ENCODE data around the gene POU4F3. TPM values are rescaled to one million over a fixed set of nuclear protein-coding genes. Genes with fewer than 3 reads are reported as not detected.

Gene POU4F3
- total RNA-seq, 1 donor from 2014 or later = 0.09 TPM

DNA sequence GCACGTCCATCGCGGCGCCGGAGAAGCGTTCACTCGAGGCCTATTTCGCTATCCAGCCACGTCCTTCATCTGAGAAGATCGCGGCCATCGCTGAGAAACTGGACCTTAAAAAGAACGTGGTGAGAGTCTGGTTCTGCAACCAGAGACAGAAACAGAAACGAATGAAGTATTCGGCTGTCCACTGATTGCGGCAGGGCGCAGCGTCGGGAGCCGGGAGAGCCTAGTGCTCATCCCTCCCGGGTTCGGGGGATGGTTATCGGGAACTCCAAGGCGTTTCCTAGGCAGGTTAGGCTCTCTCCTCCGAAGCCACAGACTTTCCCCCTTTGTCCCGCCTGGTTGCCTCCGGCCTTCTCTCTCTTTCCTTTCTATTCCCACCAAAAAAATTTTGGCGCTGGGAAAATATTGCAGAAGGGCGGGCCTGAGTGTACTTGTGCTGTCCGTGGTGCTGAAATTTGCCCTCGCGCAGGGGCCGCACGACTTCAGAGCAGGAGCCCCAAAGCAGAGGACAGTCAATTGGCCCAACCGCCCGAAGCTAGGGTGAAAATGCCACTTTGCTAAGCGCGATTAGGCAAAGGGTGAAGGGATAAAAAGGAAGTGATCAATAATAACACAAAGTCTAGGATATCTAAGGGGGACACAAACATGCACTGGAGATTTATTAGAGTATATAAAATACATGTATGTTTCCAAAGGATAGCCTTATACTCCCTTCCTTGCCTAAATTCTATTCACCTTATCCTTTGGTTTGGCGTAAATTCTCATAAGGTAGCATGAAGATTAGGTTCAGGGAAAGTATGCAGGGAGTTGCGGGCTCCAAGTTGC lies 1.8 kb downstream of the POU4F3 start:
- peaks cover 18% of the 10 kb centered on the region for H3K4me1 Mint-ChIP-seq
- peak in 1 of 2 experiments; percentile 83 for DNase-seq (ENCODE audit: low spot score in 2 of 2, unreplicated experiment in 2 of 2)

DNA sequence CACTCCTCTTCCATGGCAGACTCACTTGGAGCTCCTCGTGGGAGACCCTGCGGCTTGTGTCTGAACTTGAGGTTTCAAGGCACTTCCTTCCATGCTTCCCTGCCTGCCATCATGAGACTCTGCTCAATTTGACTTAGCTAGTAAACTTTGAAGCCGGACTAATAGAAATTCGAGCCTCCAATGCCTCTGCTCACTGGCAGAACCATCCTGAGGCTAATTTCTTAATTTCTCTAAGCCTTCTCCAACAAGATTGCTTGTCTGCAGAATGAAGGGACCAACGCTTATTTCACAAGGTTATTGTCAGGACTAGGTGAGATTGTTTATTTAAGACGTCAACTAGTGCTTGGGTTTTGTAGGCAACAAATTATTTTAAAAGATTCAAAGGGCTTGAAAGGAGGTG lies 3.2 kb downstream of the POU4F3 start:
- Mint-ChIP-seq H3K4me1 (peaks cover 24% of the 10 kb centered on the region), H3K4me3 (no peak overlapping the region), H3K36me3 (no peaks in the 10 kb centered on the region), H3K27me3 (ENCODE audit: low read depth) (peaks cover 100% of the 10 kb centered on the region), H3K27ac (no peak overlapping the region), H3K9me3 (no peaks in the 10 kb centered on the region)
- TF ChIP-seq, protein P1, sequence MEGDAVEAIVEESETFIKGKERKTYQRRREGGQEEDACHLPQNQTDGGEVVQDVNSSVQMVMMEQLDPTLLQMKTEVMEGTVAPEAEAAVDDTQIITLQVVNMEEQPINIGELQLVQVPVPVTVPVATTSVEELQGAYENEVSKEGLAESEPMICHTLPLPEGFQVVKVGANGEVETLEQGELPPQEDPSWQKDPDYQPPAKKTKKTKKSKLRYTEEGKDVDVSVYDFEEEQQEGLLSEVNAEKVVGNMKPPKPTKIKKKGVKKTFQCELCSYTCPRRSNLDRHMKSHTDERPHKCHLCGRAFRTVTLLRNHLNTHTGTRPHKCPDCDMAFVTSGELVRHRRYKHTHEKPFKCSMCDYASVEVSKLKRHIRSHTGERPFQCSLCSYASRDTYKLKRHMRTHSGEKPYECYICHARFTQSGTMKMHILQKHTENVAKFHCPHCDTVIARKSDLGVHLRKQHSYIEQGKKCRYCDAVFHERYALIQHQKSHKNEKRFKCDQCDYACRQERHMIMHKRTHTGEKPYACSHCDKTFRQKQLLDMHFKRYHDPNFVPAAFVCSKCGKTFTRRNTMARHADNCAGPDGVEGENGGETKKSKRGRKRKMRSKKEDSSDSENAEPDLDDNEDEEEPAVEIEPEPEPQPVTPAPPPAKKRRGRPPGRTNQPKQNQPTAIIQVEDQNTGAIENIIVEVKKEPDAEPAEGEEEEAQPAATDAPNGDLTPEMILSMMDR (IDR thresholded peaks at IDR 0.05; ENCODE audit: unreplicated experiment) = no peak
- DNase-seq (ENCODE audit: low spot score in 2 of 2, unreplicated experiment in 2 of 2) = no peak

More for the DNA sequence above, 1.8 kb downstream of the POU4F3 start:
- TF ChIP-seq, protein P1 (IDR thresholded peaks at IDR 0.05; ENCODE audit: unreplicated experiment) = no peak
- Mint-ChIP-seq H3K4me3 (no peak overlapping the region), H3K36me3 (no peaks in the 10 kb centered on the region), H3K9me3 (no peaks in the 10 kb centered on the region), H3K27ac (no peak overlapping the region), H3K27me3 (ENCODE audit: low read depth) (peaks cover 100% of the 10 kb centered on the region)

DNA sequence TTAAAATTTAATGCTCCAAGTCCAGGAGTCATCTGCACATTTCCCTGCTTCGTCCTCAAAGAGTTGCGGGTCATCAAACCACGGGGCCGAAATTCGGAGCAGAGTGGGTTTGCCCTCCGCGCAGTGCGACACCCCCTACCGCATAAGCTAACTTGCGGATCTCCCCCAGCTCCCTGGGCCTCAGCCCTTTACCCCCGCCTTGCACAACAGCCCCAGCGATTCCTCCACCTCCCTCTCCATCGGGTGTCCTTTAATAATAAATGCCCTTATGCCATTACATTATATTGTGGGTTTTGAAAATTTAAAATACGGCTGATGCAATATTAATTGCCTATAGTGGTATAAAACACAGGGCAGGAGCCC lies 3.9 kb downstream of the POU4F3 start:
- no peaks in the 10 kb centered on the region for H3K36me3 Mint-ChIP-seq
- TF ChIP-seq, protein P1 (IDR thresholded peaks at IDR 0.05; ENCODE audit: unreplicated experiment) = no peak
- no peaks in the 10 kb centered on the region for H3K9me3 Mint-ChIP-seq
- H3K27me3 Mint-ChIP-seq (ENCODE audit: low read depth) = peaks cover 100% of the 10 kb centered on the region
- H3K4me1 Mint-ChIP-seq = peaks cover 24% of the 10 kb centered on the region
- no peak overlapping the region for H3K27ac Mint-ChIP-seq
- DNase-seq (ENCODE audit: low spot score in 2 of 2, unreplicated experiment in 2 of 2) = no peak
- no peak overlapping the region for H3K4me3 Mint-ChIP-seq

DNA sequence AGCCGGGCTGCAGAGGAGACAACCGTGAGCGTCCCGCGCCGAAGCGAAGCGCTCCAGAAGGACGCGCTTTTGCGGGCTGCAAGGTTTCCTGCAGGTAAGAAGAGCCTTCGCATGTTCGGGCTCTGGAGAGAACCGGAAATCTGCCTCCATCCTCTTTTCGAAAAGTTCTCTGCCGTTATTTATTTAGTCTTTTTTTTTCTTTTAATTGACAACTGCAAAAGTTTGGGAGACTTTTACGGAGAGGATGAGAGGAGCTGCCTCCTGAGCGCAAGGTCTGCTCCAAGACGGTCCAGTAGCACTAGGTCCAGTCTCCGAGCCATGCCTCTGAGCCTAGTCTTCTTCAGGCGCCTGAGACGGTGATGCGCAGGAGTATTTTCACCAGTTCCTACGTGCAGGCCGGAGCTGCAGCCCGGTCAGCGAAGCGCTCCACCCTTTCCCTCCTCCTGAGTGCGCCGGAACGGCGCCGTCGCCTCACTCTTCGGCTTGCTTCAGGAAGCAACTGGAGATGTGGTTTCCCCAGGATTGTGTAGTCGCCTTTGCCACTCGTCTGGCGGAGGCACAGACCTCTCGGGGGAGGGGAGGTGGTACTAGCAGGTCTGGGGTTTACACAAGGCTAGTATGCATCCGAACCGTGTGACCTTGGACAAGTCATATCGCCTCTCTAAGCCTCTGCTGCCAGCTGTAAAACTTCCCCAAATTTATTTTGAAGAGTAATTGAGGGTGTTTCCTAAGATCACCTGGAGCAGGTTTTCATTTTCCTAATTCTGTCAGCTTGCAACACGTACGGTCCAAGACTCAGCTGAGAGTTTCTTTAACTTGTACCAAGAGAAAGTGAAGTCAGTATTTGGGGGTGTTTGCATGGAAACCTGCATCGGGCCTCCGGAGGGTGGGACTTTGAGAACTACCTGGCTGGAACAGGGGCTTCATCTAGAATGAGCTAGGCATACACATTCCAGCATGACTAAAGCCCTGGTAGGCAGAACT lies 4.5 kb downstream of the POU4F3 start:
- H3K27me3 Mint-ChIP-seq (ENCODE audit: low read depth) = peaks cover 100% of the 10 kb centered on the region
- no peaks in the 10 kb centered on the region for H3K9me3 Mint-ChIP-seq
- peaks cover 20% of the 10 kb centered on the region for H3K4me1 Mint-ChIP-seq
- no peak overlapping the region for H3K27ac Mint-ChIP-seq
- H3K36me3 Mint-ChIP-seq = no peaks in the 10 kb centered on the region
- TF ChIP-seq, protein P1 (IDR thresholded peaks at IDR 0.05; ENCODE audit: unreplicated experiment) = no peak
- no peak for DNase-seq (ENCODE audit: low spot score in 2 of 2, unreplicated experiment in 2 of 2)
- H3K4me3 Mint-ChIP-seq = no peak overlapping the region

DNA sequence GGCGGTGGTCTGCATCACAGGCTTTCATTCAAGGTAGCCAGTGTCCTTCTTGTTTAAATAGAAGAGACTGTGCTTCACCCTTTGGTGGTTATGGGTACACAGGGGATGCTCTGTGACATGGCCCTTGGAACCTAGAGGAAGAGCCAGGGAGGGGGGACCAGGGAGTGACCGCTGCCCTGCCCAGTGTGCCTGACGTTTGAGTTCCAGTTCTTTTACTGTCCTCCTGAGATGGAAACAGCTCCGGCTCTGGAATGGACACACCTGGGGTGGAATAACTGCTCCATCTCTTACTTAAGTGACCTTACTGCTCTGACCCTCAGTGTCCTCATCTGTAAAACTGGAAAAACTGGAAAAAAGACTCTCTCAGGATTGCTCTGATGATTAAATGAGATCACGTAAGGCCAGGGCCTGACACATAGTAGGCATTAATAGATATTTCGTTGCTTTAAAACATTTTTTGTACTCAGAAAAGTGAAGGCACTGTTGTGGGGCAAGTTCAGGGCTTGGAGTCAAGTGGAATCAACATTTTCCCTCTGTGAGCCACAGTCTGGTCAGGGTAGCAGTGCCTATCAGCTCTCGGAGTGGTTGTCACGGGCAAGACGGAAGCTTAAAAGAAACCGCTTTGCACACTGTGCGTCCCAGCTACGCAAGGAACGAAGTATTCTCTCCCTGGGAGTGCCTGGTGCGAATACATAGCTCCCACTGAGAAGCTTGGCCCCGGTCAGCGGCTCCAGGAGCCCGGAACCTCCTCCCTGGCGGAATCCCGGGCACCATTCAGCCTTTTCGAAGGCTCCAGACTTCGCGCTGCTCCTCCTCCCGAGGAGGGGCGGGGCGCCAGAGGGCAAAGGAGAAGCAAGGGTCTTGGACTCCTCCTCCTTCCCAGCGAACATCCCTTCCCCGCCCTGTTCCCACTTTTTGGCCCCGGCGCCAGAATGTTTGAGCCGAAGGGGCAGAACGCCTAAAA lies 5.8 kb downstream of the POU4F3 start:
- Mint-ChIP-seq H3K27ac (no peak overlapping the region), H3K27me3 (ENCODE audit: low read depth) (peaks cover 100% of the 10 kb centered on the region), H3K36me3 (no peaks in the 10 kb centered on the region), H3K9me3 (no peaks in the 10 kb centered on the region), H3K4me1 (peaks cover 16% of the 10 kb centered on the region), H3K4me3 (no peak overlapping the region)
- TF ChIP-seq, protein P1 (IDR thresholded peaks at IDR 0.05; ENCODE audit: unreplicated experiment) = no peak
- no peak for DNase-seq (ENCODE audit: low spot score in 2 of 2, unreplicated experiment in 2 of 2)

Measured in mesothelial cell of epicardium (in vitro differentiated cells).